T-cell (primary cell): ENCODE data around the gene EGLN1. TPM values are rescaled to one million over a fixed set of nuclear protein-coding genes. Genes with fewer than 3 reads are reported as not detected.
A peak's percentile ranks its signal among the peaks of the same experiment; 100 is the strongest.
"Not testable (repeated sequence)": the region's sequence is repeated elsewhere in the genome, so short reads cannot be mapped to it uniquely, and the experiment has no call there.

Experiments
- ATAC-seq, 4 experiments: fragments of 200-7000 bp in 3 of 4; fragments of 150-1000 bp in 1 of 4; cut with Tn5 transposase; replicated peaks in 1 of 4; 1 replicate in 3 of 4; 2 replicates in 1 of 4; pipeline ENCODE4 v1.10.0; 2021; ENCODE audit warnings: moderate library complexity in 3 of 4, mild to moderate bottlenecking in 2 of 4, moderate number of reproducible peaks in 1 of 4
- CTCF ChIA-PET, 2 donors: fragments of 300-600 bp; sonication (Branson Sonifier 250); formaldehyde crosslinking; loops; one replicate each; lab custom pipeline; 2022; ENCODE audit warnings: antibody characterized with exemption in 2 of 2; lab: Charles Lee
- POLR2A ChIA-PET, 2 donors: fragments of 300-600 bp; sonication (Branson Sonifier 250); formaldehyde crosslinking; loops; one replicate each; lab custom pipeline; 2022; ENCODE audit warnings: antibody characterized with exemption in 2 of 2; lab: Charles Lee
- DNase-seq, 35 experiments: peaks; one replicate each; pipeline versions ENCODE4 v3.0.0 to v3.0.0-alpha.2; 2013 to 2023
- H3K27ac ChIP-seq: one replicate; pipeline ENCODE4 v1.5.1; 2013; ENCODE audit warnings: low read length
- H3K27me3 ChIP-seq, 2 experiments: replicated peaks in 1 of 2; 1 replicate in 1 of 2; 2 replicates in 1 of 2; pipeline versions ENCODE4 v1.6.1 to v1.7.0; 2013; ENCODE audit warnings: low read length in 1 of 2, mixed read lengths in 1 of 2; ENCODE audit not compliant: control insufficient read depth in 2 of 2, insufficient read depth in 2 of 2; ENCODE audit errors: extremely low read depth in 1 of 2
- H3K36me3 ChIP-seq, 2 donors: 1 replicate in 1 of 2; 2 replicates in 1 of 2; pipeline versions ENCODE4 v1.6.1 to v1.7.0; 2013; ENCODE audit warnings: low read length in 1 of 2; ENCODE audit not compliant: control insufficient read depth in 2 of 2, insufficient read depth in 1 of 2; ENCODE audit errors: extremely low read depth in 1 of 2
- H3K4me1 ChIP-seq, 2 experiments: 1 replicate in 1 of 2; 2 replicates in 1 of 2; pipeline versions ENCODE4 v1.6.1 to v1.7.0; 2013; ENCODE audit warnings: low read length in 2 of 2, mixed read lengths in 1 of 2; ENCODE audit not compliant: insufficient read depth in 2 of 2, control insufficient read depth in 1 of 2; ENCODE audit errors: extremely low read depth in 1 of 2
- H3K4me3 ChIP-seq, 2 donors: 1 replicate in 1 of 2; 2 replicates in 1 of 2; pipeline versions ENCODE4 v1.5.1 to v1.7.0; 2013; ENCODE audit warnings: mild to moderate bottlenecking in 2 of 2, low read length in 1 of 2, moderate library complexity in 1 of 2; ENCODE audit not compliant: control insufficient read depth in 1 of 2; ENCODE audit errors: extremely low read depth in 1 of 2
- H3K9me3 ChIP-seq: 2 replicates; pipeline ENCODE4 v1.7.0; 2013
- H3K27ac Mint-ChIP-seq, 2 donors: one replicate each; pipeline ENCODE4 v1.8.0; 2020 to 2021; ENCODE audit warnings: mild to moderate bottlenecking in 2 of 2, mixed read lengths in 2 of 2
- H3K27me3 Mint-ChIP-seq, 2 donors: one replicate each; pipeline ENCODE4 v1.8.0; 2021 to 2022; ENCODE audit warnings: mixed read lengths in 2 of 2
- H3K36me3 Mint-ChIP-seq: one replicate; pipeline ENCODE4 v1.8.0; 2021; ENCODE audit warnings: mixed read lengths
- H3K4me1 Mint-ChIP-seq, 3 donors: one replicate each; pipeline ENCODE4 v1.8.0; 2020 to 2022; ENCODE audit warnings: mixed read lengths in 3 of 3, mild to moderate bottlenecking in 1 of 3
- H3K4me3 Mint-ChIP-seq, 3 donors: one replicate each; pipeline ENCODE4 v1.8.0; 2020 to 2022; ENCODE audit warnings: mild to moderate bottlenecking in 3 of 3, mixed read lengths in 3 of 3, moderate library complexity in 3 of 3
- H3K9me3 Mint-ChIP-seq, 3 donors: one replicate each; pipeline ENCODE4 v1.8.0; 2020 to 2022; ENCODE audit warnings: mixed read lengths in 3 of 3
- WGBS: methylation state at CpG from one replicate; pipeline ENCODE4 v1.1.5; 2013; ENCODE audit warnings: missing lambda C conversion rate; ENCODE audit not compliant: insufficient coverage; 5-methylcytosine and 5-hydroxymethylcytosine counted together
- total RNA-seq, 35 experiments: library from RNA in 6 of 35; stranded (reverse) in 6 of 35; fragments of 120-200 nt in 1 of 35; gene quantifications; one replicate each; pipeline versions ENCODE4 v1.2.1 to v1.2.4 and lab custom pipeline; 2013 to 2026

EGLN1 gene
- total RNA-seq, 5 donors from 2014 or later (not counting 1 experiment from before 2014, with no cell fraction given), result 13.9 to 20.8 (median 18.5) TPM

- ATAC-seq, result peak; percentile 61 to 93 (median 88)
- POLR2A ChIA-PET, result no interaction called here
- no peak overlapping the region for H3K27ac Mint-ChIP-seq
These were observed 38.5 kb upstream of the EGLN1 start for GRCh38 chr1:231460614-231461013.

GRCh38 chr1:231459438-231459837, 37.4 kb upstream of the EGLN1 start:
- H3K4me3 ChIP-seq, ATAC-seq, CTCF ChIA-PET, H3K4me1 ChIP-seq, POLR2A ChIA-PET, H3K27ac Mint-ChIP-seq, DNase-seq, H3K9me3 ChIP-seq, H3K36me3 ChIP-seq, H3K27ac ChIP-seq, H3K36me3 Mint-ChIP-seq, H3K4me3 Mint-ChIP-seq: not testable (repeated sequence)
- no CpG with 5 or more reads among the region's 1 CpG for WGBS
- H3K27me3 ChIP-seq, result peaks cover 16 to 27% of the 10 kb centered on the region in 2 experiments
- H3K4me1 Mint-ChIP-seq, result peaks cover 14 to 18% (median 16%) of the 10 kb centered on the region in 3 donors
- peaks cover 65 to 67% of the 10 kb centered on the region in 2 donors for H3K27me3 Mint-ChIP-seq
- H3K9me3 Mint-ChIP-seq, result peaks cover 3 to 10% (median 10%) of the 10 kb centered on the region in 3 donors

More at GRCh38 chr1:231460614-231461013, 38.5 kb upstream of the EGLN1 start:
- Mint-ChIP-seq H3K27me3 (peaks cover 58 to 64% of the 10 kb centered on the region in 2 donors), H3K4me1 (peaks cover 14 to 18% (median 16%) of the 10 kb centered on the region in 3 donors), H3K4me3 (peak overlapping the region in 1 of 3 donors; percentile 3), H3K9me3 (peaks cover 5 to 11% (median 10%) of the 10 kb centered on the region in 3 donors), H3K36me3 (no peaks in the 10 kb centered on the region)
- Histone ChIP-seq H3K4me1 (peaks cover 6 to 7% of the 10 kb centered on the region in 2 experiments), H3K27me3 (peaks cover 20 to 25% of the 10 kb centered on the region in 2 experiments), H3K4me3 (no peak overlapping the region), H3K36me3 (no peaks in the 10 kb centered on the region), H3K9me3 (no peaks in the 10 kb centered on the region), H3K27ac (no peak overlapping the region)
- WGBS, result 0% methylated on average over 1 of the region's 2 CpGs
- peak in 34 of 35 experiments; percentile 2 to 83 (median 40) for DNase-seq
- CTCF ChIA-PET, result interaction anchor here in 1 of 2 donors (0.6 kb wide), 1 partner anchor 20 kb away, joined by 4 read pairs; no protein-coding TSS in a partner anchor

GRCh38 chr1:231457956-231458355, 35.9 kb upstream of the EGLN1 start:
- not testable (repeated sequence) for H3K27ac Mint-ChIP-seq
- POLR2A ChIA-PET, result interaction anchor here in 1 of 2 donors (0.6 kb wide), 1 partner anchor 276 kb away, joined by 3 read pairs; no protein-coding TSS in a partner anchor

DNA sequence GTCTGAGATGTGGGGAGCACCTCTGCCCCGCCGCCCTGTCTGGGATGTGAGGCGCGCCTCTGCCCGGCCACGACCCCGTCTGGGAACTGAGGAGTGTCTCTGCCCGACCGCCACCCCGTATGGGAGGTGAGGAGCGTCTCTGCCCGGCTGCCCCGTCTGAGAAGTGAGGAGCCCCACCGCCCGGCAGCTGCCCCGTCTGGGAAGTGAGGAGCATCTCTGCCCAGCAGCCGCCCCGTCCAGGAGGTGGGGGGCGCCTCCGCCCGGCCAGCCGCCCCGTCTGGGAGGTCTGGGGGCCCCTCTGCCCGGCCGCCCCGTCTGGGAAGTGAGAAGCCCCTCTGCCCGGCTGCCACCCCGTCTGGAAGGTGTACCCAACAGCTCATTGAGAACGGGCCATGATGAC, 32.0 kb upstream of the EGLN1 start:
- H3K27ac Mint-ChIP-seq, ATAC-seq, DNase-seq, H3K36me3 Mint-ChIP-seq, H3K4me3 ChIP-seq, H3K4me1 Mint-ChIP-seq, CTCF ChIA-PET, H3K27ac ChIP-seq, H3K4me1 ChIP-seq, H3K9me3 Mint-ChIP-seq, POLR2A ChIA-PET, H3K4me3 Mint-ChIP-seq, H3K9me3 ChIP-seq, H3K36me3 ChIP-seq: not testable (repeated sequence)
- peaks cover 56 to 58% of the 10 kb centered on the region in 2 donors for H3K27me3 Mint-ChIP-seq
- peaks cover 7 to 30% of the 10 kb centered on the region in 2 experiments for H3K27me3 ChIP-seq
- 98% methylated on average over 14 of the region's 29 CpGs for WGBS

More at GRCh38 chr1:231457956-231458355, 35.9 kb upstream of the EGLN1 start:
- H3K36me3 Mint-ChIP-seq, H3K36me3 ChIP-seq, H3K4me1 ChIP-seq, H3K9me3 ChIP-seq, H3K27ac ChIP-seq, H3K4me3 Mint-ChIP-seq, H3K9me3 Mint-ChIP-seq, ATAC-seq, CTCF ChIA-PET, DNase-seq, H3K4me3 ChIP-seq: not testable (repeated sequence)
- peaks cover 14 to 32% of the 10 kb centered on the region in 2 experiments for H3K27me3 ChIP-seq
- Mint-ChIP-seq H3K27me3 (peaks cover 58 to 61% of the 10 kb centered on the region in 2 donors), H3K4me1 (peaks cover 14 to 18% (median 16%) of the 10 kb centered on the region in 3 donors)

DNA sequence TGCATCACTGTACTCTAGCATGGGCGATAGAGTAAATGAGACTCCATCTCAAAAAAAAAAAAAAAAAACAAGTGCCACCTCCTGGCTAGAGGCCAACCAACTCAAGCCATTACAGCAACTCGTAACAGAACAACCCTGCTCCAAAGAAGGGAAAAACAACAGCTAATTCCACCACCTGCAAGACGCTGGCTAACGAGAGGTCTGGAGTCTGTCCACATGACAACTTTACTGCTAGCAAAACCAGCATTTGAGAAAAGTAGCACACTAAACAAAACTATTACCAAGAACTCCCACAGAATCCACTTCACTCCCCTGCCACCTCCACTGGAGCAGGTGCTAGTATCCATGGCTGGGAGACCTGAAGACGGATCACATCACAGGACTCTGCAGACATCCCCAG, 24.1 kb upstream of the EGLN1 start:
- H3K9me3 ChIP-seq, result no peaks in the 10 kb centered on the region
- H3K27ac ChIP-seq, result no peak overlapping the region
- ChIA-PET CTCF (no interaction called here), POLR2A (no interaction called here)
- DNase-seq (no peak), ATAC-seq (no peak)
- peaks cover 3 to 12% (median 4%) of the 10 kb centered on the region in 3 donors for H3K9me3 Mint-ChIP-seq
- H3K27ac Mint-ChIP-seq, result no peak overlapping the region
- H3K4me1 ChIP-seq, result no peaks in the 10 kb centered on the region
- H3K4me3 ChIP-seq, result no peak overlapping the region
- H3K27me3 Mint-ChIP-seq, result peaks cover 48 to 55% of the 10 kb centered on the region in 2 donors
- 77% methylated on average over 3 of the region's 5 CpGs for WGBS
- peaks cover 9% of the 10 kb centered on the region for H3K36me3 Mint-ChIP-seq
- peaks cover 5 to 28% of the 10 kb centered on the region in 2 experiments for H3K27me3 ChIP-seq
- no peaks in the 10 kb centered on the region for H3K4me1 Mint-ChIP-seq
- H3K36me3 ChIP-seq, result no peaks in the 10 kb centered on the region
- H3K4me3 Mint-ChIP-seq, result no peak overlapping the region

DNA sequence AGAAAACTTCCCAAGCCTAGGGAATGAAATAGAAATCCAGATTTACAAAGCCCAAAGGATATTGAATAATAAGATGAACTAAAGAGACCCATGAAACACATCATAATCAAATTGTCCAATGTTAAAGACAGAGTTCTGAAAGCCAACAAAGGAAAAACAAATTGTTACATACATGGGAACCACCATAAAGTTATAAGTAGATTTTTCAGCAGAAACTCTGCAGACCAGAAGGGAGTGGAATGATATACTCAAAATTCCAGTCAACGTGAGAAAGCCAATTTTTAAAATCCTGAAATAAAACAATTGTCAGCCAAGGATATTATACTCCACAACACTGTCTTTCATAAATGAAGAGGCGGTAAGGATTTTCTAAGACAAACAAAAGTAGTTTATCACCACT, 22.0 kb upstream of the EGLN1 start:
- peaks cover 8 to 31% of the 10 kb centered on the region in 2 experiments for H3K27me3 ChIP-seq
- Mint-ChIP-seq H3K9me3 (peaks cover 3 to 12% (median 4%) of the 10 kb centered on the region in 3 donors), H3K36me3 (peaks cover 9% of the 10 kb centered on the region), H3K4me1 (no peaks in the 10 kb centered on the region), H3K27ac (no peak overlapping the region), H3K27me3 (peaks cover 44 to 48% of the 10 kb centered on the region in 2 donors), H3K4me3 (no peak overlapping the region)
- ATAC-seq, result no peak
- no CpG with 5 or more reads among the region's 2 CpGs for WGBS
- no peak for DNase-seq
- no peaks in the 10 kb centered on the region for H3K4me1 ChIP-seq
- CTCF ChIA-PET, result interaction anchor here in 1 of 2 donors (0.7 kb wide), 1 partner anchor 20 kb away, joined by 3 read pairs; no protein-coding TSS in a partner anchor
- H3K4me3 ChIP-seq, result no peak overlapping the region
- POLR2A ChIA-PET, result no interaction called here
- no peak overlapping the region for H3K27ac ChIP-seq
- no peaks in the 10 kb centered on the region for H3K9me3 ChIP-seq
- H3K36me3 ChIP-seq, result no peaks in the 10 kb centered on the region
